GM23338 (cell line): Measurements from ENCODE around the gene SMAD1. TPM values are rescaled to one million over a fixed set of nuclear protein-coding genes. Genes with fewer than 3 reads are reported as not detected.

Experiments used
- ATAC-seq: fragments of 200-7000 bp; cut with Tn5 transposase; 3 replicates; pipeline ENCODE4 v1.9.1; 2020
- DNase-seq: peaks from one replicate; pipeline ENCODE4 v3.0.0-alpha.2; 2015; ENCODE audit warnings: low spot score
- H2AFZ ChIP-seq: fragments of 200-600 bp; sonication (generic); 2 replicates; pipeline ENCODE4 v1.8.0; 2016; ENCODE audit warnings: antibody characterized with exemption, mild to moderate bottlenecking, moderate library complexity
- H3F3A ChIP-seq: fragments of 200-600 bp; sonication (generic); replicated peaks from 2 replicates; pipeline ENCODE4 v1.8.0; 2017; ENCODE audit warnings: antibody characterized with exemption, mixed run types, low read depth
- H3K27ac ChIP-seq: fragments of 200-600 bp; sonication (generic); 2 replicates; pipeline ENCODE4 v1.6.1; 2016; ENCODE audit warnings: low read depth
- H3K27me3 ChIP-seq: fragments of 200-600 bp; sonication (generic); 2 replicates; pipeline ENCODE4 v1.8.0; 2016; ENCODE audit warnings: mild to moderate bottlenecking, mixed run types, moderate library complexity; ENCODE audit not compliant: insufficient read depth
- H3K36me3 ChIP-seq: fragments of 200-600 bp; sonication (generic); 2 replicates; pipeline ENCODE4 v1.8.0; 2016; ENCODE audit warnings: mild to moderate bottlenecking; ENCODE audit not compliant: insufficient read depth
- H3K4me1 ChIP-seq: fragments of 200-600 bp; sonication (generic); 2 replicates; pipeline ENCODE4 v1.8.0; 2016; ENCODE audit warnings: mild to moderate bottlenecking, moderate library complexity; ENCODE audit not compliant: insufficient read depth
- H3K4me2 ChIP-seq: fragments of 200-600 bp; sonication (generic); 2 replicates; pipeline ENCODE4 v1.7.1; 2017; ENCODE audit warnings: mixed run types
- H3K4me3 ChIP-seq: fragments of 200-600 bp; sonication (generic); 2 replicates; pipeline ENCODE4 v1.6.1; 2016; ENCODE audit warnings: mixed run types
- H3K79me2 ChIP-seq: fragments of 200-600 bp; sonication (generic); replicated peaks from 2 replicates; pipeline ENCODE4 v1.8.0; 2017; ENCODE audit warnings: mild to moderate bottlenecking; ENCODE audit not compliant: insufficient read depth
- H3K9me2 ChIP-seq: fragments of 200-600 bp; sonication (generic); 2 replicates; pipeline ENCODE4 v1.8.0; 2017; ENCODE audit not compliant: insufficient read depth
- H4K20me1 ChIP-seq: fragments of 200-600 bp; sonication (generic); replicated peaks from 2 replicates; pipeline ENCODE4 v1.8.0; 2017; ENCODE audit warnings: mild to moderate bottlenecking; ENCODE audit not compliant: insufficient read depth
- H3K27ac Mint-ChIP-seq: 2 replicates; pipeline ENCODE4 v1.8.0; 2020; ENCODE audit warnings: inconsistent platforms, mild to moderate bottlenecking, moderate library complexity, mixed read lengths
- H3K27me3 Mint-ChIP-seq: 3 replicates; pipeline ENCODE4 v1.8.0; 2022; ENCODE audit warnings: low read depth, mild to moderate bottlenecking, moderate library complexity, mixed read lengths, inconsistent platforms; ENCODE audit not compliant: insufficient read depth, poor library complexity
- H3K36me3 Mint-ChIP-seq: 3 replicates; pipeline ENCODE4 v1.8.0; 2021; ENCODE audit warnings: low read depth, mild to moderate bottlenecking, inconsistent platforms, moderate library complexity, mixed read lengths
- H3K4me1 Mint-ChIP-seq: 3 replicates; pipeline ENCODE4 v1.8.0; 2020; ENCODE audit warnings: mild to moderate bottlenecking, inconsistent platforms, mixed read lengths
- H3K4me3 Mint-ChIP-seq: 3 replicates; pipeline ENCODE4 v1.8.0; 2021; ENCODE audit warnings: moderate library complexity, mild to moderate bottlenecking, inconsistent platforms, mixed read lengths
- H3K9me3 Mint-ChIP-seq: 3 replicates; pipeline ENCODE4 v1.8.0; 2020; ENCODE audit warnings: moderate library complexity, mild to moderate bottlenecking, inconsistent platforms, mixed read lengths
- CREB1 ChIP-seq: fragments of 250-450 bp; sonication (Bioruptor Pico); IDR thresholded peaks from 2 replicates; pipeline ENCODE4 v1.5.0; 2020; ENCODE audit warnings: low read depth, mild to moderate bottlenecking, moderate library complexity
- EZH2 ChIP-seq: fragments of 200-600 bp; sonication (generic); IDR thresholded peaks from one replicate; pipeline ENCODE4 v1.8.0; 2017; ENCODE audit warnings: antibody characterized with exemption, mild to moderate bottlenecking, low read depth; ENCODE audit not compliant: unreplicated experiment
- NANOG ChIP-seq: IDR thresholded peaks from 2 replicates; pipeline ENCODE4 v1.6.1; 2016; ENCODE audit warnings: antibody characterized with exemption, borderline replicate concordance
- polyA plus RNA-seq: library from polyadenylated mRNA; unstranded; fragments of >200 nt; fragmentation: Nextera tagmentation; extraction: Ambion mirVana; gene quantifications from 2 replicates; pipeline ENCODE4 v1.2.1, GENCODE V29; 2016
- total RNA-seq: library from RNA; depleted of rRNA; stranded (reverse); fragments of >200 nt; shearing (Covaris generic); gene quantifications from 2 replicates; pipeline ENCODE4 v1.2.3, GENCODE V29; 2014
- TF ChIP-seq, protein P1 (sequence below): IDR thresholded peaks from one replicate; pipeline ENCODE4 v1.6.1; 2018; ENCODE audit warnings: antibody characterized with exemption; ENCODE audit not compliant: unreplicated experiment
- TF ChIP-seq, protein P2 (sequence below), 2 experiments: fragments of 200-600 bp in 1 of 2; sonication (generic) in 1 of 2; conservative IDR thresholded peaks; 2 replicates each; pipeline versions ENCODE4 v1.5.1 to v1.6.1; 2016 to 2017; ENCODE audit warnings: antibody characterized with exemption in 2 of 2, low read depth in 2 of 2, mild to moderate bottlenecking in 2 of 2, moderate library complexity in 1 of 2
- TF ChIP-seq, protein P3 (sequence below): IDR thresholded peaks from 2 replicates; pipeline ENCODE4 v1.6.1; 2016; ENCODE audit warnings: antibody characterized with exemption

Gene SMAD1
- total and polyA plus RNA-seq, 2 experiments from 2014 or later = 19.8 to 33.6 TPM

DNA sequence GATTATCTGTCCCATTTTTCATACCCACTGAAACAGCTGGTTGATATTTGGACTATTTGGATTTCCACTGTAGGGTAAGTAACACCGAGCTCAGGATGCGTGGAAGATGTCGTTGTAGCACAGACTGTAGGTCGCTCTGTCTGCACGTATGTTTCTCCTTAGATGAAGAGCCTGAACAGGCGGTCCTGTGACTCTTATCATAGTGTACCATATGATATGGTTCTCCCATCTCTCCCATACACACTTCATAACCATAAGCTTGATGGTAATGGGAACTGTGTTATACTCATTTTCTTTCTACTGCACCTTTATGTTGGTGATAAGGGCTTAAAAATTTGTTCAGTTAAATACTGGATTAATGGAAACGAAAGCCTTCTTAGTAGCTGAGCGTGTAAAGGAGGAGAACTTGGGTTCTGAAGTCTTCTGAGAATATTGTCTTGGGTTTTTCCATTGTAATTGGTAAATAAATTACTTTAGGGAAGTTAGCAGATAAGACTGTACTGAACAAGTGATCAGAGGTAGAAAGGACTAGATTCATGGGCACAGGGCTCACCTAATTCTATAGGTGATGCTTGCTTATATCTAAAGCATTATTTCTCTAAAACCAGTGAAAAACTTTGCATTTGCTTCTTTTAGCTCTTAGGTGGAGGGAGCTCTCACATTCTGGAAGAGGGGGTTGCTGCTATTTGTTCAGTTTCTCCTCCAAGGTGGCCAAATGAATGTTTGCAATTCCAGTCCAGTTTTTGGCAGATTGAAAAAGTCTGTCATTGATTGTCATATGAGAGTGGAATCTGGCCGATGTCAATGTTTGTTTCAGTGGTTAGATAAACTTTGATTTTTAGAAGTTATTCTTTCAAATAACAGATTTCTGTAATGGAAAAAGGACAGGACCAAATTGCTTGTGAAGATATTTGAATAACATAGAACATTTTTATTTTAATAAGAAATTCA, 15.8 kb downstream of the SMAD1 start:
- no peaks in the 10 kb centered on the region for H3F3A ChIP-seq
- no peaks in the 10 kb centered on the region for H3K9me3 Mint-ChIP-seq
- TF ChIP-seq EZH2 (no peak), CREB1 (CRISPR knock-in tag) (no peak), NANOG (no peak)
- TF ChIP-seq, protein P1, sequence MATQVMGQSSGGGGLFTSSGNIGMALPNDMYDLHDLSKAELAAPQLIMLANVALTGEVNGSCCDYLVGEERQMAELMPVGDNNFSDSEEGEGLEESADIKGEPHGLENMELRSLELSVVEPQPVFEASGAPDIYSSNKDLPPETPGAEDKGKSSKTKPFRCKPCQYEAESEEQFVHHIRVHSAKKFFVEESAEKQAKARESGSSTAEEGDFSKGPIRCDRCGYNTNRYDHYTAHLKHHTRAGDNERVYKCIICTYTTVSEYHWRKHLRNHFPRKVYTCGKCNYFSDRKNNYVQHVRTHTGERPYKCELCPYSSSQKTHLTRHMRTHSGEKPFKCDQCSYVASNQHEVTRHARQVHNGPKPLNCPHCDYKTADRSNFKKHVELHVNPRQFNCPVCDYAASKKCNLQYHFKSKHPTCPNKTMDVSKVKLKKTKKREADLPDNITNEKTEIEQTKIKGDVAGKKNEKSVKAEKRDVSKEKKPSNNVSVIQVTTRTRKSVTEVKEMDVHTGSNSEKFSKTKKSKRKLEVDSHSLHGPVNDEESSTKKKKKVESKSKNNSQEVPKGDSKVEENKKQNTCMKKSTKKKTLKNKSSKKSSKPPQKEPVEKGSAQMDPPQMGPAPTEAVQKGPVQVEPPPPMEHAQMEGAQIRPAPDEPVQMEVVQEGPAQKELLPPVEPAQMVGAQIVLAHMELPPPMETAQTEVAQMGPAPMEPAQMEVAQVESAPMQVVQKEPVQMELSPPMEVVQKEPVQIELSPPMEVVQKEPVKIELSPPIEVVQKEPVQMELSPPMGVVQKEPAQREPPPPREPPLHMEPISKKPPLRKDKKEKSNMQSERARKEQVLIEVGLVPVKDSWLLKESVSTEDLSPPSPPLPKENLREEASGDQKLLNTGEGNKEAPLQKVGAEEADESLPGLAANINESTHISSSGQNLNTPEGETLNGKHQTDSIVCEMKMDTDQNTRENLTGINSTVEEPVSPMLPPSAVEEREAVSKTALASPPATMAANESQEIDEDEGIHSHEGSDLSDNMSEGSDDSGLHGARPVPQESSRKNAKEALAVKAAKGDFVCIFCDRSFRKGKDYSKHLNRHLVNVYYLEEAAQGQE = no peak
- TF ChIP-seq, protein P2, sequence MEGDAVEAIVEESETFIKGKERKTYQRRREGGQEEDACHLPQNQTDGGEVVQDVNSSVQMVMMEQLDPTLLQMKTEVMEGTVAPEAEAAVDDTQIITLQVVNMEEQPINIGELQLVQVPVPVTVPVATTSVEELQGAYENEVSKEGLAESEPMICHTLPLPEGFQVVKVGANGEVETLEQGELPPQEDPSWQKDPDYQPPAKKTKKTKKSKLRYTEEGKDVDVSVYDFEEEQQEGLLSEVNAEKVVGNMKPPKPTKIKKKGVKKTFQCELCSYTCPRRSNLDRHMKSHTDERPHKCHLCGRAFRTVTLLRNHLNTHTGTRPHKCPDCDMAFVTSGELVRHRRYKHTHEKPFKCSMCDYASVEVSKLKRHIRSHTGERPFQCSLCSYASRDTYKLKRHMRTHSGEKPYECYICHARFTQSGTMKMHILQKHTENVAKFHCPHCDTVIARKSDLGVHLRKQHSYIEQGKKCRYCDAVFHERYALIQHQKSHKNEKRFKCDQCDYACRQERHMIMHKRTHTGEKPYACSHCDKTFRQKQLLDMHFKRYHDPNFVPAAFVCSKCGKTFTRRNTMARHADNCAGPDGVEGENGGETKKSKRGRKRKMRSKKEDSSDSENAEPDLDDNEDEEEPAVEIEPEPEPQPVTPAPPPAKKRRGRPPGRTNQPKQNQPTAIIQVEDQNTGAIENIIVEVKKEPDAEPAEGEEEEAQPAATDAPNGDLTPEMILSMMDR (conservative IDR thresholded peaks at IDR 0.05; ENCODE audit: low read depth in 2 of 2) = no peak
- TF ChIP-seq, protein P3, sequence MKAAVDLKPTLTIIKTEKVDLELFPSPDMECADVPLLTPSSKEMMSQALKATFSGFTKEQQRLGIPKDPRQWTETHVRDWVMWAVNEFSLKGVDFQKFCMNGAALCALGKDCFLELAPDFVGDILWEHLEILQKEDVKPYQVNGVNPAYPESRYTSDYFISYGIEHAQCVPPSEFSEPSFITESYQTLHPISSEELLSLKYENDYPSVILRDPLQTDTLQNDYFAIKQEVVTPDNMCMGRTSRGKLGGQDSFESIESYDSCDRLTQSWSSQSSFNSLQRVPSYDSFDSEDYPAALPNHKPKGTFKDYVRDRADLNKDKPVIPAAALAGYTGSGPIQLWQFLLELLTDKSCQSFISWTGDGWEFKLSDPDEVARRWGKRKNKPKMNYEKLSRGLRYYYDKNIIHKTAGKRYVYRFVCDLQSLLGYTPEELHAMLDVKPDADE = no peak
- no peak overlapping the region for H2AFZ ChIP-seq
- H3K27ac Mint-ChIP-seq = no peak overlapping the region
- no peak for DNase-seq
- H3K4me3 Mint-ChIP-seq = no peak overlapping the region
- peaks cover 26% of the 10 kb centered on the region for H3K4me1 Mint-ChIP-seq
- no peak overlapping the region for H3K4me3 ChIP-seq
- H3K9me2 ChIP-seq = no peaks in the 10 kb centered on the region
- H3K27ac ChIP-seq = no peak overlapping the region
- 0 out of 2 replicates have a peak, but pooled peaks cover 12% of the 10 kb centered on the region for H4K20me1 ChIP-seq
- peaks cover 98% of the 10 kb centered on the region for H3K79me2 ChIP-seq
- H3K4me1 ChIP-seq = peaks cover 25% of the 10 kb centered on the region
- no peak overlapping the region for H3K4me2 ChIP-seq
- H3K36me3 Mint-ChIP-seq = no peaks in the 10 kb centered on the region
- H3K27me3 ChIP-seq = no peaks in the 10 kb centered on the region
- no peaks in the 10 kb centered on the region for H3K27me3 Mint-ChIP-seq
- H3K36me3 ChIP-seq = no peaks in the 10 kb centered on the region
- no peak for ATAC-seq

DNA sequence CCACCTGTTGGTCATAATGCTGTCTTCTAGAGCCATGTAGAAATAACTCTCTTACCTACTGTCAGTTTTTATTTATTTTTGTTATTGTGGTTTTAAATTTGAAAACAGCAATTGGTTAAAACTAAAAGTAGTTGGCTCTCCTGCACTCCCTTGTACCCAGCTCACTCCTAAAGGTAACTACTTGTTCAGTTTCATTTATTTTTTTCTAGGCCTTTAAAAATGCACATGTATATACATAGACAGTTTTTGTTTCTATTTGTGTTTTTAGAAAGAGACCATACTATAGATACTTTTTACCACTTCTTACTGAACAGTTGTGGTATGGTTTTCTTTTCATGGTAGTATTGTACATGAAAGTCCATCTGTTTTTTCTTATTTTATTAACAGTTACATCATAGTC, 16.8 kb downstream of the SMAD1 start:
- Histone ChIP-seq H3K27ac (no peak overlapping the region), H4K20me1 (0 out of 2 replicates have a peak, but pooled peaks cover 12% of the 10 kb centered on the region), H3K79me2 (peaks cover 98% of the 10 kb centered on the region), H3K4me1 (peaks cover 33% of the 10 kb centered on the region), H3F3A (no peaks in the 10 kb centered on the region), H3K4me2 (no peak overlapping the region), H2AFZ (no peak overlapping the region), H3K9me2 (no peaks in the 10 kb centered on the region), H3K27me3 (no peaks in the 10 kb centered on the region), H3K36me3 (no peaks in the 10 kb centered on the region), H3K4me3 (no peak overlapping the region)
- H3K4me3 Mint-ChIP-seq = no peak overlapping the region
- H3K4me1 Mint-ChIP-seq = peaks cover 30% of the 10 kb centered on the region
- ATAC-seq (no peak), DNase-seq (no peak)
- H3K9me3 Mint-ChIP-seq = no peaks in the 10 kb centered on the region
- no peaks in the 10 kb centered on the region for H3K36me3 Mint-ChIP-seq
- no peak overlapping the region for H3K27ac Mint-ChIP-seq
- no peaks in the 10 kb centered on the region for H3K27me3 Mint-ChIP-seq
- TF ChIP-seq, protein P1 = no peak
